Posterior vena cava (tissue), 2 donors: Measurements from ENCODE around the gene RNPEPL1. TPM values are rescaled to one million over a fixed set of nuclear protein-coding genes. Genes with fewer than 3 reads are reported as not detected.
A peak's percentile ranks its signal among the peaks of the same experiment; 100 is the strongest.
"Not testable (repeated sequence)": the region's sequence is repeated elsewhere in the genome, so short reads cannot be mapped to it uniquely, and the experiment has no call there.

Source experiments
- DNase-seq: peaks from one replicate; pipeline ENCODE4 v3.0.0-alpha.2; 2020; ENCODE audit warnings: low spot score
- intact Hi-C, 2 donors: fragments of 100-400 bp; cut with DNase I; formaldehyde crosslinking; loops; one replicate each; pipeline versions ENCODE4 v1.14.1 to v1.14.2; 2022 to 2023
- total RNA-seq, 2 donors: library from RNA; stranded (reverse); fragmentation: NEBNext Ultra II Directional; extraction: Animal tissue kit (Norgen Biotek cat#: 25700); gene quantifications; one replicate each; pipeline ENCODE4 v1.2.1, GENCODE V29; 2021
- donor health status: DM: yes; HTN: yes; CAD: no.
- donor health status: DM: yes; HTN: yes; CAD: no.

Gene RNPEPL1
- total RNA-seq, 2 donors from 2014 or later, result 47.1 to 49.3 TPM

GRCh38 chr2:240532031-240532775 lies 36.1 kb upstream of the RNPEPL1 start:
- DNase-seq, result no peak
- intact Hi-C loops, result loop anchor here in 1 of 2 donors (5.0 kb wide), 1 partner anchor 170 kb away; no protein-coding TSS in a partner anchor

GRCh38 chr2:240538031-240538780 lies 30.1 kb upstream of the RNPEPL1 start:
- intact Hi-C loops, result no loop called here
- DNase-seq, result peak; percentile 70

DNA sequence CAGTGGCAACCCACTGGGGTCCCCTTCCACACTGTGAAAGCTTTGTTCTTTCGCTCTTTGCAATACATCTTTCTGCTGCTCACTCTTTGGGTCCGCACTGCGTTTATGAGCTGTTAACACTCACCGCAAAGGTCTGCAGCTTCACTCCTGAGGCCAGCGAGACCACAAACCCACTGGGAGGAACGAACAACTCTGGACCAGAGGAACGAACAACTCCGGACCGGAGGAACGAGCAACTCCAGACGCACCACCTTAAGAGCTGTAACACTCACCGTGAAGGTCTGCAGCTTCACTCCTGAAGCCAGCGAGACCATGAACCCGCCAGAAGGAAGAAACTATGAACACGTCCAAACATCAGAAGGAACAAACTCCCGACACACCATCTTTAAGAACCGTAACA lies 29.2 kb upstream of the RNPEPL1 start:
- peak; percentile 45 for DNase-seq
- intact Hi-C loops, result not testable (repeated sequence)

DNA sequence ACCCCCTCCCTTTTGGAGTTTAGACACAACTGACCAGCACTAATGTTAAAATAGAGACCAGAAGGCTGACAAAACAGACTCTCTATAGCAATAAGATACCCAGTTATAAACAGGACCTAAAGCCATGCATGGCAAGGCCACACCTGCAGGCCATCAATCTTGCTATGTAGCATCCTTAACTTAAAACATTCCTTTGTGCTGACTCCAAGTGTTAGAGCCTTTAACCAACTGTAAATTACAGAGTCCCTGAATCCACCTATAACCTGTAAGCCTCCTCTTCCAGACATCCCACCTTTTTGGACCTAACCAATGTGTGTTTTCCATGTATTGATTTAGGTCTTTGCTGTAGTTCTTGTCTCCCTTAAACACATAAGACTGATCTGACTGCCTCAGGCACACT lies 28.4 kb upstream of the RNPEPL1 start:
- peak; percentile 22 for DNase-seq
- intact Hi-C loops, result no loop called here

DNA sequence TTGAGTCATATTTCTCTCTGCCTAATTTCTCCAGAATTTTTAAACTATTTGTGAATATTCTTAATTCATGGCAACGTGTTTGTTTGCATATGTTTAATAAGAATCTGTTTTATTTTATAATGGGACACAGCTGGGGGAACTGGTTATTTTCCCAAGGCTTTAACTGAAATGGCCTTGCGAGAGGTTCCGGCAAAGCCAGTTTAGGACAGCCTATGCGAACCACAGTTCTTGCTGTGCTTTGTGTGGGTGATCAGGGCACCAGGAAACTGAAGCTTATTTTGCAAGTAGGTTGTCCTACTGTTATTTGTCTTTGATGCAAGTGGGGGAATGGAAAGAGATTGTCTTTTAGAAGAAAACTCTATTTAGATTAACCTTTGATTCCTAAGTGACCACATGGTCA lies 17.0 kb upstream of the RNPEPL1 start:
- intact Hi-C loops, result loop anchor here in 1 of 2 donors (5.0 kb wide), 1 partner anchor 1196 kb away; no protein-coding TSS in a partner anchor

GRCh38 chr2:240551811-240552210 lies 16.5 kb upstream of the RNPEPL1 start:
- intact Hi-C loops, result loop anchor here in 1 of 2 donors (5.0 kb wide), 1 partner anchor 1195 kb away; no protein-coding TSS in a partner anchor

More for the DNA sequence above, 17.0 kb upstream of the RNPEPL1 start:
- DNase-seq, result no peak

GRCh38 chr2:240553956-240554480 lies 14.3 kb upstream of the RNPEPL1 start:
- intact Hi-C loops, result loop anchor here in 1 of 2 donors (5.0 kb wide), 1 partner anchor 1193 kb away; no protein-coding TSS in a partner anchor
- peak; percentile 56 for DNase-seq

More at GRCh38 chr2:240551811-240552210, 16.5 kb upstream of the RNPEPL1 start:
- DNase-seq, result no peak

GRCh38 chr2:240554767-240555493 lies 13.4 kb upstream of the RNPEPL1 start:
- peak; percentile 62 for DNase-seq
- intact Hi-C loops, result loop anchor here in 1 of 2 donors (5.0 kb wide), 1 partner anchor 1192 kb away; no protein-coding TSS in a partner anchor

GRCh38 chr2:240555541-240556250 lies 12.6 kb upstream of the RNPEPL1 start:
- intact Hi-C loops, result no loop called here
- no peak for DNase-seq

- intact Hi-C loops, result no loop called here
- peak; percentile 84 for DNase-seq
Observed at GRCh38 chr2:240556553-240557100, 11.7 kb upstream of the RNPEPL1 start.

DNA sequence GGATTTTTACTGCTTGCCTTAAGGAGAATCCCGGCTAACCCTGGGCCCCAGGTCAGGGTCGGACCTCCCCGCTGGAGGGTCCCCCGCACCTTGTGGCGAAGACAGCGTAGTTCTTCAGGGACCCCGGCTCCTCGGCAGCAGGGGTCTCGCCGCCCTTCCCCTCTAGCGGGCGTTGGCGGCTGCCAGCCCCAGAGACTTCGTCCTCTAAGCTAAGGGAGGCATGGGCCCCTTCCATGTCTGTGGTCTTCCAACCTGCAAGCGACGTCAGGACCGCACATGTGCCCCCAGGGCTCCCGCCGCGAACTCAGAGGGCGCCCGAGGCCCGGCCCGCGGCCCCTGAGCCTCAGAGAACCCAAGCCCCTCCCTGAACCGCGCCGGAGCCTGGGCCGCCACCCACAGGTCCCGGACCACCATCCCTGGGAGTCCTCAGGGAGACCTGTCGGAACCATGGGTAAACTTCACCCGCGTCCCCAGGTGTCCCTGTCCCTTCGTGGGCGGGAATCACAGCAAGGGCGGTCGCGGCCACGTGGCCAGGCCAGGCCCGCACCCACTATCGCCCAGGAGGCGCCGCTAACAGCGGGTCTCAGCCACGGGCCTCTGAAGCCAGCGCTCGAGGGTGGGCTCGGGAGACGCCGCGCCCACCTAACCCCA lies 11.1 kb upstream of the RNPEPL1 start:
- no peak for DNase-seq
- intact Hi-C loops, result no loop called here

- DNase-seq, result peak; percentile 92
- intact Hi-C loops, result no loop called here
Observed at GRCh38 chr2:240557808-240558207, 10.5 kb upstream of the RNPEPL1 start, which contains the start of gene ANKMY1. Gene ANKMY1, minus strand, starts transcription at chr2:240557988. Its CDS starts 653 bp downstream, at chr2:240557335.

GRCh38 chr2:240558236-240558761 lies 10.0 kb upstream of the RNPEPL1 start:
- intact Hi-C loops, result no loop called here
- DNase-seq, result peak; percentile 74

GRCh38 chr2:240559286-240559685 lies 9.0 kb upstream of the RNPEPL1 start:
- DNase-seq, result no peak
- intact Hi-C loops, result no loop called here

DNA sequence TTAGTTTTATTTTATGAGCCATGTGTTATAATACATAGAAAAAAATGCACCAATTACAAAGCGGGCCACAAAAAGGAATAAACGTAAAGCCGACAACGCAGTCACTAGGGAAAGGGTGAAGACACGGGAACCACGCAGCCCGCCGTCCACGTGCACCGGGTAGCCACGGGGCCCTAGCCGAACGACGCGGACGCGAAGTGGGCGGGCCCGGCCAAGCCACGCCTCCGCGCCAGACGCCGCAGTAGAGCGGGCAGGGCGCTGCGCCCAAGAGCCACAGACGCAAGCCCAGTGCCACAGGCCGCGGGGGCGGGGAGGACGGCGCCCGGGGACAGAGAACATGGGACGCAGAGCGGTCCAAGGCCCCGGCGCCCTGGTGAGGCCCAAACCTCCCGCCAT lies 8.2 kb upstream of the RNPEPL1 start, which contains the start of gene DUSP28:
DUSP28 (plus strand) TSS at position 274 of the 396 bp plus-strand sequence. CDS start 328 bp downstream, outside the sequence.
- intact Hi-C loops, result loop anchor here in 1 of 2 donors (5.0 kb wide), 1 partner anchor 1848 kb away; no protein-coding TSS in a partner anchor

DNA sequence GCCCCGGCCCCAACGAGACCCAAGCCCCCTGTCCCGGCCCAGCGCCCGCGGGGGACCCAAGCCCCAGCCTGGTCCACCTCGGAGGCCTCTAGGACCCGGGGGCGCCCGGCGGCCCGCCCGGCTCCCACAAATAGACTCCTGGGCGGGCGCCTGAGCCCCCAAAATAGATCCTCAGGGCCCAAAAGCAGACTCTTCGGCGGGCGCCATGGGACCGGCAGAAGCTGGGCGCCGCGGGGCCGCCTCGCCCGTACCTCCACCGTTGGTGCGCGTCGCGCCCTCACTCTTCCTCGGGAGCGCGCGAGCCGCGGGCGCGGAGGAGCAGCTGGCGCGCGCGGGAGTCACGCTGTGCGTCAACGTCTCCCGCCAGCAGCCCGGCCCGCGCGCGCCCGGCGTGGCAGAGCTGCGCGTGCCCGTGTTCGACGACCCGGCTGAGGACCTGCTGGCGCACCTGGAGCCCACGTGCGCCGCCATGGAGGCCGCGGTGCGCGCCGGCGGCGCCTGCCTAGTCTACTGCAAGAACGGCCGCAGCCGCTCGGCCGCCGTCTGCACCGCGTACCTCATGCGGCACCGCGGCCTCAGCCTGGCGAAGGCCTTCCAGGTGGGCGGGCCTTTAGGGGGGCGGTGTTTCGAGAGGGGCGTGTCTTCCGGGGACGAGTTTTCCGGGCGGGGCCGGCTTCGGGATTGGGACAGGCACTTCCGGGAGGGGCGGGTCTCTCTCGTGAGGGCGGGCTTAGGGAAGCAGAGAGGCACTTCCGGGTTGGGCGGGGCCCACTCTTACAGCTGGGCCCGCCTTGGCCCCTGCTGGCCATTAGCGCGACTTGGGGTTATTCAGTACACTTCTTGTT lies 7.6 kb upstream of the RNPEPL1 start:
- intact Hi-C loops, result loop anchor here in 1 of 2 donors (5.0 kb wide), 1 partner anchor 1848 kb away; no protein-coding TSS in a partner anchor
- peak; percentile 100 for DNase-seq

More for the DNA sequence above, 8.2 kb upstream of the RNPEPL1 start, which contains the start of gene DUSP28:
- DNase-seq, result peak; percentile 98
